Kidney (tissue), 14 donors: ENCODE results near the gene PIK3R4. TPM values are rescaled to one million over a fixed set of nuclear protein-coding genes. Genes with fewer than 3 reads are reported as not detected.

ENCODE experiments used
- DNase-seq, 5 donors: peaks; one replicate each; pipeline ENCODE4 v3.0.0-alpha.2; 2013 to 2020
- FAIRE-seq: peaks from 2 replicates; lab custom pipeline; 2012; peaks lifted over from hg19 to GRCh38; lab: Jason Lieb, UNC
- H3K27ac ChIP-seq, 2 donors: one replicate each; pipeline ENCODE4 v1.7.0; 2013; ENCODE audit warnings: low read depth in 2 of 2, low read length in 2 of 2, inconsistent platforms in 1 of 2
- H3K27me3 ChIP-seq: one replicate; pipeline ENCODE4 v1.7.1; 2013; ENCODE audit warnings: low read length, inconsistent platforms; ENCODE audit not compliant: control insufficient read depth, insufficient read depth
- H3K36me3 ChIP-seq, 3 donors: one replicate each; pipeline versions ENCODE4 v1.7.0 to v1.7.1; 2013; ENCODE audit warnings: low read length in 3 of 3, control low read depth in 1 of 3, inconsistent platforms in 1 of 3; ENCODE audit not compliant: insufficient read depth in 3 of 3, control insufficient read depth in 2 of 3
- H3K4me1 ChIP-seq, 3 donors: one replicate each; pipeline versions ENCODE4 v1.7.0 to v1.7.1; 2013; ENCODE audit warnings: low read length in 3 of 3, inconsistent platforms in 1 of 3, low read depth in 1 of 3; ENCODE audit not compliant: control insufficient read depth in 2 of 3, insufficient read depth in 2 of 3
- H3K4me3 ChIP-seq, 3 donors: one replicate each; pipeline versions ENCODE4 v1.7.0 to v1.8.1; 2013; ENCODE audit warnings: low read length in 3 of 3, control low read depth in 1 of 3, inconsistent platforms in 1 of 3
- H3K9ac ChIP-seq, 3 donors: one replicate each; pipeline versions ENCODE4 v1.7.0 to v1.7.1; 2013; ENCODE audit warnings: low read length in 3 of 3, control low read depth in 1 of 3, inconsistent platforms in 1 of 3
- H3K9me3 ChIP-seq, 3 donors: one replicate each; pipeline versions ENCODE4 v1.7.0 to v1.7.1; 2013; ENCODE audit warnings: low read length in 3 of 3, control low read depth in 1 of 3, inconsistent platforms in 1 of 3; ENCODE audit not compliant: control insufficient read depth in 2 of 3, insufficient read depth in 1 of 3
- CTCF ChIP-seq: IDR thresholded peaks from 3 replicates; pipeline ENCODE4 v1.5.1; 2012; ENCODE audit warnings: mild to moderate bottlenecking, moderate library complexity, borderline replicate concordance; ENCODE audit not compliant: insufficient read depth; ENCODE audit errors: extremely low read depth
- intact Hi-C: fragments of 100-400 bp; cut with DNase I; formaldehyde crosslinking; loops from one replicate; pipeline ENCODE4 v1.11.1; 2022
- polyA plus RNA-seq: library from polyadenylated mRNA; stranded (reverse); fragments of 350-450 nt; fragmentation: Illumina TruSeq; extraction: RNeasy Lipid Tissue Mini Kit (QIAGEN cat#74804); gene quantifications from one replicate; pipeline ENCODE4 v1.2.3, GENCODE V29; 2014; ENCODE audit warnings: low read depth, low replicate concordance; ENCODE audit not compliant: insufficient read depth
- total RNA-seq: library from RNA; stranded (reverse); fragmentation: NEBNext Ultra II Directional; extraction: Animal tissue kit (Norgen Biotek cat#: 25700); gene quantifications from one replicate; pipeline ENCODE4 v1.2.1, GENCODE V29; 2021
- donor health status: control.
- donor health status: control.
- donor health status: control.
- donor health status: control.
- donor health status: control.
- donor health status: DM: yes; HTN: yes; CAD: no.
- donor health status: Normal renal cell carcinoma (clear cell type).

The PIK3R4 gene
- total and polyA plus RNA-seq, 2 donors from 2014 or later: 22.5 to 32.7 TPM

DNA sequence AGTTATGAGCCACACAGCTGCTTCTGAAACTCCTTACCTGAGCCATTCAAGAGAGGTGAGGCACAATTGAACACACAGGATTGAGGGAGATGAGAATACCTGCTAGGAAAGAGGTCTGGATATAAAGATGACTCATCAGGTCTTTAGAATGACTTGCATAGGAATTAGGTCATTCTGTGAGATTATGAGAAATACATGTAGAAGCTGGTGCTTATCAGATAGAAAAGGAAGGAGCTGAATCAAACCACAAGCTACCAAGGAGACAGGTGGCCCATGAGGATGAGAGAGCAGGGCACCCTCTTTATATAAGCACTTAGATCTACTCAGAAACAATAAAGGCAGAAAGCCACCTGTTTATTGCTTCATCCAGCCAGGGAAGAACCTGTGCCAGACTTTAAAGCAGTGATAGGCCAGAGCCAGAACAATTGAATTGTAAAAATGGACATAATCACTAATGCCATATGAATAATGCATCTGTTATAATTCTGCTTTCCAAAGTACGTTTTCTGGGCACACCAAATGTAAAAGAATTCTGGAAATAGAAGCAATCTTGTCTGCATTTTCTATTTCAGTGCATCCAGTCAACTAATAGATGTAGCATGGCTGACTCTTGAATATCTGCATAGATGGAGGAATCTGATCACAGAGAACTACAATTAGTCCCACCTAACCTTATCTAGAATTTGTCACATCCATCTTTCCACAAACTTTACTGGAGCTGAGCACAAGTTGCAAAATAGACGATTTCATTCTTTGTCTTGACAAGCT lies 74.9 kb downstream of the PIK3R4 start:
- H3K4me1 ChIP-seq: no peaks in the 10 kb centered on the region
- peaks cover 0 to 22% (median 0%) of the 10 kb centered on the region in 3 donors for H3K36me3 ChIP-seq
- intact Hi-C loops: no loop called here
- FAIRE-seq: no peak
- no peak for TF ChIP-seq CTCF
- H3K9ac ChIP-seq: no peak overlapping the region
- H3K27me3 ChIP-seq: no peaks in the 10 kb centered on the region
- no peak overlapping the region for H3K27ac ChIP-seq
- DNase-seq: no peak
- no peaks in the 10 kb centered on the region for H3K9me3 ChIP-seq
- no peak overlapping the region for H3K4me3 ChIP-seq

DNA sequence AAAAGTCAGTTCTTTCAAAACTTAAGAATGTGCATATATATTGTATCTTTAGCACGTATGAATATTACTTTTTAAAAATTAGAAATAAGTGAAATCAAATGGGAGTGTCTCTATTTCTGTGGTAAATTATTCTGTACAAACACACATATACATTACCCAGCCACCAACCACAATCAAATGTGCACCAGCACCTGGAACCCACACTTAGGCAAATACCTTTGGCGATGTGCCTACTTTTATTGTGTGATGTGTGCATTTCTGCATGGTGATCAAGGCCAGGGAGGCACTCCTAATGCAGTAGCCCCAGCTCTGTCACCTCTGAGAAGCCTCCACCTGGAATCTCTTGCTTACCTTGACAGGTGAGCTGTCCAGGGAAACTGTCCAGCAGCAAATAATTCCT lies 76.9 kb downstream of the PIK3R4 start:
- no peaks in the 10 kb centered on the region for H3K27me3 ChIP-seq
- peaks cover 0 to 15% (median 0%) of the 10 kb centered on the region in 3 donors for H3K36me3 ChIP-seq
- intact Hi-C loops: no loop called here
- H3K4me1 ChIP-seq: no peaks in the 10 kb centered on the region
- no peak overlapping the region for H3K27ac ChIP-seq
- no peak overlapping the region for H3K9ac ChIP-seq
- no peak overlapping the region for H3K4me3 ChIP-seq
- FAIRE-seq (no peak), DNase-seq (no peak)
- no peak for TF ChIP-seq CTCF
- no peaks in the 10 kb centered on the region for H3K9me3 ChIP-seq

GRCh38 chr3:130663092-130663491 lies 83.5 kb downstream of the PIK3R4 start:
- FAIRE-seq (no peak), DNase-seq (no peak)
- Histone ChIP-seq H3K4me3 (no peak overlapping the region), H3K4me1 (peaks cover 0 to 3% (median 0%) of the 10 kb centered on the region in 3 donors), H3K9me3 (no peaks in the 10 kb centered on the region), H3K27me3 (no peaks in the 10 kb centered on the region), H3K36me3 (no peaks in the 10 kb centered on the region), H3K9ac (no peak overlapping the region), H3K27ac (no peak overlapping the region)
- intact Hi-C loops: no loop called here
- no peak for TF ChIP-seq CTCF
